Small intestine (tissue), 7 donors: ENCODE results near the gene AATK. TPM values are rescaled to one million over a fixed set of nuclear protein-coding genes. Genes with fewer than 3 reads are reported as not detected.
A peak's percentile ranks its signal among the peaks of the same experiment; 100 is the strongest.

Experiments
- DNase-seq, 2 donors: peaks; one replicate each; pipeline versions ENCODE4 v3.0.0 to v3.0.0-alpha.2; 2013
- FAIRE-seq: peaks from 2 replicates; lab custom pipeline; 2012; peaks lifted over from hg19 to GRCh38; lab: Jason Lieb, UNC
- H3K27ac ChIP-seq, 3 donors: one replicate each; pipeline ENCODE4 v1.5.1; 2013; ENCODE audit warnings: low read length in 2 of 3, mild to moderate bottlenecking in 2 of 3, control low read depth in 1 of 3, inconsistent platforms in 1 of 3, low read depth in 1 of 3, moderate library complexity in 1 of 3
- H3K27me3 ChIP-seq, 3 donors: one replicate each; pipeline ENCODE4 v1.6.1; 2013; ENCODE audit warnings: low read length in 3 of 3, inconsistent platforms in 1 of 3; ENCODE audit not compliant: control insufficient read depth in 3 of 3, insufficient read depth in 3 of 3
- H3K36me3 ChIP-seq, 3 donors: one replicate each; pipeline ENCODE4 v1.6.1; 2013; ENCODE audit warnings: low read length in 3 of 3, inconsistent platforms in 1 of 3, low read depth in 1 of 3, mild to moderate bottlenecking in 1 of 3, moderate library complexity in 1 of 3; ENCODE audit not compliant: control insufficient read depth in 3 of 3, insufficient read depth in 2 of 3
- H3K4me1 ChIP-seq, 3 donors: one replicate each; pipeline ENCODE4 v1.6.1; 2013; ENCODE audit warnings: low read length in 2 of 3, inconsistent platforms in 1 of 3, low read depth in 1 of 3, mild to moderate bottlenecking in 1 of 3, moderate library complexity in 1 of 3; ENCODE audit not compliant: control insufficient read depth in 3 of 3, insufficient read depth in 2 of 3
- H3K4me3 ChIP-seq, 3 donors: one replicate each; pipeline ENCODE4 v1.5.1; 2013; ENCODE audit warnings: low read length in 3 of 3, control low read depth in 1 of 3, inconsistent platforms in 1 of 3, low read depth in 1 of 3, mild to moderate bottlenecking in 1 of 3, moderate library complexity in 1 of 3
- H3K9me3 ChIP-seq, 2 donors: one replicate each; pipeline ENCODE4 v1.6.1; 2013; ENCODE audit warnings: low read depth in 1 of 2, low read length in 1 of 2; ENCODE audit not compliant: control insufficient read depth in 2 of 2, insufficient read depth in 1 of 2
- WGBS, 3 donors: extraction: QIAGEN DNeasy Blood & Tissue Kit; methylation state at CpG; one replicate each; pipeline ENCODE4 v1.1.7; 2013; 5-methylcytosine and 5-hydroxymethylcytosine counted together
- polyA plus RNA-seq, 4 donors: library from polyadenylated mRNA; stranded (reverse) in 3 of 4; unstranded in 1 of 4; fragments of 200-250 nt in 3 of 4; fragments of 120-200 nt in 1 of 4; gene quantifications; one replicate each; pipeline versions ENCODE4 v1.2.1 to v1.2.3, GENCODE V29; 2013
- donor health status: healthy with polysubstance abuse.
- donor health status: control.
- donor health status: control.
- donor health status: Bipolar disorder and iron deficiency.
- donor health status: healthy.

Gene AATK
- polyA plus RNA-seq, 4 donors = 33.1 to 118 (median 95.7) TPM

DNA sequence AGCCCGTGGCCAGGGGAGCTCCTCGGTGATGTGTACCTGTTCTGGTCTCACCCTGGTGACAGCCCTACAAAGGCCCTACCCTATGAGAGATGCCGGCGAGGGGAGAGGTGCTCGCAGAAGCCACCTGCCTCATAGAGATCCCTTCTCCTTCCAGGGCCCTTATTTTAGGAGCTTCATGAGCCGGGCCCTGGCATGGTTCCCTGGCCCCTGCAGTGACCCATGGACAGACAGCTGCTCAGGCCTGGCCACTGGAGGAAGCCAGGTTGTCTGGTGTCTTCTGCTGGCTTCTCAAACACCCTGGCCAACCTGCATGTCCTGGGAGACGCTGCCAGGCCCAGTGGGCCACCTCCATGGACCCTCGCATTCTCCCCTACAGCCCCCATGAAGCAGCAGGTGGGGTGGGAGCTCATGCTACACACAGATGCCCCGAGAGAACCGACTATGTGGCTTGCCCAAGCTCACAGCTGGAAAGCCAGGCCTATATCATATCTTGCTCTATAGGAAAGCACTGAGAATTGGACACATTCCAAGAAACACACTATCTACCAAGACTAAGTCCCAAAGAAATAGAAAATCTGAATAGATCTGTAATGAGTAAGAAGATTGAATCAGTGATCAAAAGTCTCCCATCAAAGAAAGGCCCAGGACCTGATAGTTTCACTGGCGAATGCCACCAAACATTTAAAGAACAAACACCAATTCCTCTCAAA is 7.2 kb upstream of the AATK start:
- WGBS, 3 donors = 72 to 87% (median 77%) methylated on average over 11 of the region's 11 CpGs
- no peaks in the 10 kb centered on the region for H3K27me3 ChIP-seq
- peaks cover 0 to 8% (median 0%) of the 10 kb centered on the region in 3 donors for H3K36me3 ChIP-seq
- peaks cover 0 to 7% (median 0%) of the 10 kb centered on the region in 3 donors for H3K4me1 ChIP-seq
- H3K9me3 ChIP-seq = peaks cover 0 to 30% of the 10 kb centered on the region in 2 donors
- FAIRE-seq = no peak
- no peak overlapping the region for H3K27ac ChIP-seq
- DNase-seq = no peak
- H3K4me3 ChIP-seq = no peak overlapping the region

DNA sequence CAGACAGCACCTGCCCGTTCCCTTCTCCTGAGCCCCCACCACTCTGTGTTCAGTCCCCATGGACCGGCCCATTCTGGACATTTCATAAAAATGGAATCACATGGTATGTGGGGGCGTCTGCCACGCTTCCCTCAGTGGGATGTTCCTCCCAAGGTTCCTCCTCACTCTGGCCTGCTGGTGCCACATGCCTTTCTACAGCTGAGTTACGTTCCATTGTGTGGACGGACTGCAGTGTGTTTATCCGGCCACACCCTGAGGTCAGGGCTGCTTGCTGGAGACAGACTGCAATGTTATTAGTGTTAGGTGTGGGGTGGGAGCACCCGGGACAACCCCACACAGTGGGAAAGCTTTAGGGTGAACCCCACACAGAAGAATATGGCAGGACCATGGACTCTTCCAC is 5.9 kb upstream of the AATK start:
- H3K4me1 ChIP-seq = peaks cover 0 to 18% (median 0%) of the 10 kb centered on the region in 3 donors
- 27 to 57% (median 41%) methylated on average over 8 of the region's 8 CpGs for WGBS, 3 donors
- H3K27ac ChIP-seq = no peak overlapping the region
- H3K27me3 ChIP-seq = no peaks in the 10 kb centered on the region
- no peak for FAIRE-seq
- no peak for DNase-seq
- H3K9me3 ChIP-seq = peaks cover 0 to 27% of the 10 kb centered on the region in 2 donors
- peaks cover 0 to 17% (median 0%) of the 10 kb centered on the region in 3 donors for H3K36me3 ChIP-seq
- H3K4me3 ChIP-seq = no peak overlapping the region

- no peak for FAIRE-seq
- Histone ChIP-seq H3K4me1 (peaks cover 0 to 23% (median 0%) of the 10 kb centered on the region in 3 donors), H3K27me3 (no peaks in the 10 kb centered on the region), H3K27ac (no peak overlapping the region), H3K36me3 (peaks cover 0 to 17% (median 0%) of the 10 kb centered on the region in 3 donors), H3K4me3 (no peak overlapping the region), H3K9me3 (peaks cover 0 to 21% of the 10 kb centered on the region in 2 donors)
- no peak for DNase-seq
- WGBS, 3 donors = 60 to 87% (median 80%) methylated on average over 12 to 15 of the region's 15 CpGs
Observed at GRCh38 chr17:81170727-81171494, 4.9 kb upstream of the AATK start.

DNA sequence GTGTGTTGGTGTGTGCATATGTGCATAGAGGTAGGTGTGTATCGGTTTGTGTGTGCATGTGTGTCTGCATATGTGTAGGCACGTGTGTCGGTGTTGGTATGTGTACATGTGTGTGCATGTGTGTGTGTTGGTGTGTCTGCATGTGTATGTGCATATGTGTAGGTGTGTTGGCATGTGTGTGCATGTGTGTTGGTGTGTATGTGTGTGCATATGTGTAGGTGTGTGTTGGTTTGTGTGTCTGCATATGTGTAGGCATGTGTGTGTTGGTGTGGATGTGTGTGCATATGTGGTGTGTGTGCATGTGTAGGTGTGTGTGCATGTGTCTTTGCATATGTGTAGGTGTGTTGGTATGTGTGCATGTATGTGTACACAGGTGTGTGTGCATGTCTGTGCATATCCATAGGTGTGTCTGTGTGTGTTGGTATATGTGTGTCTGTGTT is 3.9 kb upstream of the AATK start:
- Histone ChIP-seq H3K9me3 (peaks cover 0 to 21% of the 10 kb centered on the region in 2 donors), H3K27ac (no peak overlapping the region), H3K27me3 (no peaks in the 10 kb centered on the region), H3K4me3 (no peak overlapping the region), H3K36me3 (peaks cover 0 to 17% (median 0%) of the 10 kb centered on the region in 3 donors), H3K4me1 (peaks cover 0 to 29% (median 0%) of the 10 kb centered on the region in 3 donors)
- 77 to 92% (median 88%) methylated on average over 3 of the region's 3 CpGs for WGBS, 3 donors
- DNase-seq = no peak
- FAIRE-seq = no peak

GRCh38 chr17:81167638-81168037 is 1.6 kb upstream of the AATK start:
- 87 to 92% (median 89%) methylated on average over 7 of the region's 7 CpGs for WGBS, 3 donors

DNA sequence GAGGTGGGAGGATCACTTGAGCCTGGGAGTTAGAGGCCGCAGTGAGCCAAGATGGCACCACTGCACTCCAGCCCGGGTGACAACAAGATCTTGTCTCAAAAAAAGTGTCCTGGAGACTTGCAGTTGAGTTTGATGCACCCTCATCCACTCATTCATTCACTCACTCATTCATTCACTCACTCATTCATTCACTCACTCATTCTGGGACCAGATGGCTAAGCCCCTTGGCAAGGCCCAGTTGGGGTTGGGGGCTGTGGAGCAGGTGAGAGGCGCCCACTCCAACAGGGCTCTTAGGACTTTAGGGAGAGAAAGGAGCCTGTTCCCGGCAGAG is 1.1 kb upstream of the AATK start:
- FAIRE-seq = no peak
- Histone ChIP-seq H3K9me3 (peaks cover 0 to 1% of the 10 kb centered on the region in 2 donors), H3K4me3 (peak overlapping the region in 1 of 3 donors; percentile 75), H3K4me1 (peaks cover 0 to 43% (median 0%) of the 10 kb centered on the region in 3 donors), H3K36me3 (peaks cover 0 to 37% (median 0%) of the 10 kb centered on the region in 3 donors), H3K27me3 (no peaks in the 10 kb centered on the region), H3K27ac (peak overlapping the region in 1 of 3 donors; percentile 72)
- no peak for DNase-seq
- WGBS, 3 donors = 94 to 98% (median 96%) methylated on average over 3 to 4 of the region's 4 CpGs

More at GRCh38 chr17:81167638-81168037, 1.6 kb upstream of the AATK start:
- no peak for FAIRE-seq
- Histone ChIP-seq H3K36me3 (peaks cover 0 to 32% (median 0%) of the 10 kb centered on the region in 3 donors), H3K27me3 (no peaks in the 10 kb centered on the region), H3K27ac (no peak overlapping the region), H3K4me3 (no peak overlapping the region), H3K4me1 (peaks cover 0 to 43% (median 0%) of the 10 kb centered on the region in 3 donors), H3K9me3 (peaks cover 0 to 2% of the 10 kb centered on the region in 2 donors)
- DNase-seq = no peak

- DNase-seq (peak; percentile 43 to 91), FAIRE-seq (no peak)
- H3K27ac ChIP-seq = peak within 1 kb of the TSS in 1 of 3 donors; percentile 95
Observed at GRCh38 chr17:81165246-81166032, 582 bp downstream of the AATK start, which contains the start of gene PVALEF. TSS of gene PVALEF (plus strand) at chr17:81165507. CDS start at chr17:81181227, 15,720 bp downstream.

More at GRCh38 chr17:81165246-81166032, 582 bp downstream of the AATK start, which contains the start of gene PVALEF:
- Histone ChIP-seq H3K9me3 (no peaks in the 10 kb centered on the region), H3K4me3 (peak within 1 kb of the TSS in 2 of 3 donors; percentile 55 to 75), H3K36me3 (peaks cover 0 to 51% (median 0%) of the 10 kb centered on the region in 3 donors), H3K27me3 (no peaks in the 10 kb centered on the region), H3K4me1 (peaks cover 0 to 39% (median 0%) of the 10 kb centered on the region in 3 donors)
- WGBS, 3 donors = 23 to 32% (median 29%) methylated on average over 23 to 46 of the region's 46 CpGs
